K562 (cell line): ENCODE results near the gene KRT71. TPM values are rescaled to one million over a fixed set of nuclear protein-coding genes. Genes with fewer than 3 reads are reported as not detected.

Experiments
- ATAC-seq: fragments of 200-7000 bp; cut with Tn5 transposase; 3 replicates; pipeline ENCODE4 v1.9.1; 2020; ENCODE audit warnings: moderate library complexity
- BruUV-seq: library from RNA; stranded (reverse); fragments of 400-500 nt; replicated peaks from 2 replicates; lab custom pipeline; 2021; lab: Mats Ljungman, UMichigan
- CTCF ChIA-PET: fragments of 300-600 bp; formaldehyde crosslinking; extraction: SDS; loops from one replicate; lab custom pipeline; 2021; ENCODE audit warnings: low intra/inter-chr PET ratio; lab: Yijun Ruan, JAX
- POLR2A ChIA-PET: fragments of 300-600, 350-650 bp; sonication (Branson Sonifier 250); formaldehyde crosslinking; extraction: SDS; loops from one replicate; lab custom pipeline; 2021; ENCODE audit warnings: antibody characterized with exemption, inconsistent platforms; lab: Yijun Ruan, JAX
- DNase-seq, 4 experiments: peaks; one replicate each; pipeline versions ENCODE4 v3.0.0 to v3.0.0-alpha.2; 2011 to 2018; ENCODE audit warnings: low spot score in 3 of 4, mixed read lengths in 3 of 4; ENCODE audit errors: extremely low read depth in 1 of 4
- FAIRE-seq: peaks from 2 replicates; lab custom pipeline; 2011; peaks lifted over from hg19 to GRCh38; lab: Jason Lieb, UNC
- H2AFZ ChIP-seq: 2 replicates; pipeline ENCODE4 v1.6.0; 2011; ENCODE audit warnings: low read depth, low read length, control low read depth, inconsistent platforms
- H3K27ac ChIP-seq: fragments of 200-600 bp; 3 replicates; pipeline ENCODE4 v1.8.0; 2011; ENCODE audit warnings: low read depth, mild to moderate bottlenecking, control low read depth, inconsistent platforms, low read length, moderate library complexity, mixed read lengths; ENCODE audit errors: extremely low read depth
- H3K27me3 ChIP-seq, 2 experiments: fragments of 300-600 bp in 1 of 2; 2 replicates in 1 of 2; 3 replicates in 1 of 2; pipeline versions ENCODE4 v1.6.0 to v1.8.0; 2011; ENCODE audit warnings: inconsistent platforms in 2 of 2, low read length in 2 of 2, mild to moderate bottlenecking in 1 of 2, mixed read lengths in 1 of 2, moderate library complexity in 1 of 2; ENCODE audit not compliant: control insufficient read depth in 2 of 2, insufficient read depth in 2 of 2
- H3K36me3 ChIP-seq: fragments of 300-600 bp; 3 replicates; pipeline ENCODE4 v1.8.0; 2011; ENCODE audit warnings: mild to moderate bottlenecking, low read length, inconsistent platforms; ENCODE audit not compliant: control insufficient read depth, insufficient read depth
- H3K4me1 ChIP-seq, 2 experiments: fragments of 200-600 bp in 1 of 2; replicated peaks in 1 of 2; 2 replicates in 1 of 2; 3 replicates in 1 of 2; pipeline versions ENCODE4 v1.5.1 to v1.8.0; 2011; ENCODE audit warnings: inconsistent platforms in 2 of 2, low read length in 2 of 2, mild to moderate bottlenecking in 1 of 2, mixed read lengths in 1 of 2, moderate library complexity in 1 of 2; ENCODE audit not compliant: control insufficient read depth in 2 of 2, insufficient read depth in 2 of 2
- H3K4me2 ChIP-seq: 2 replicates; pipeline ENCODE4 v1.6.1; 2011; ENCODE audit warnings: low read length, control low read depth, inconsistent platforms, mixed read lengths; ENCODE audit not compliant: insufficient read depth
- H3K4me3 ChIP-seq: fragments of 200-600 bp; sonication (generic), shearing (Covaris generic); 2 replicates; pipeline ENCODE4 v1.5.1; 2016; ENCODE audit warnings: control low read depth, inconsistent platforms
- H3K79me2 ChIP-seq: fragments of 200-600 bp; 3 replicates; pipeline ENCODE4 v1.8.0; 2011; ENCODE audit warnings: low read length, inconsistent platforms; ENCODE audit not compliant: control insufficient read depth, insufficient read depth
- H3K9ac ChIP-seq, 2 experiments: 2 replicates each; pipeline versions ENCODE4 v1.6.0 to v1.6.1; 2011; ENCODE audit warnings: low read depth in 2 of 2, low read length in 2 of 2, control low read depth in 1 of 2, inconsistent platforms in 1 of 2, mild to moderate bottlenecking in 1 of 2, mixed read lengths in 1 of 2; ENCODE audit not compliant: insufficient read depth in 1 of 2
- H3K9me1 ChIP-seq: one replicate; pipeline ENCODE4 v1.6.0; 2011; ENCODE audit warnings: inconsistent platforms, mild to moderate bottlenecking, low read length, moderate library complexity; ENCODE audit not compliant: control insufficient read depth, insufficient read depth
- H3K9me3 ChIP-seq: replicated peaks from 2 replicates; pipeline ENCODE4 v1.5.1; 2011; ENCODE audit warnings: low read depth, low read length, inconsistent platforms; ENCODE audit not compliant: control insufficient read depth, insufficient read depth
- H4K20me1 ChIP-seq: replicated peaks from 2 replicates; pipeline ENCODE4 v1.6.1; 2011; ENCODE audit warnings: low read length, inconsistent platforms, mixed read lengths; ENCODE audit not compliant: control insufficient read depth, insufficient read depth
- ADNP ChIP-seq: fragments of 200-800 bp; sonication (Bioruptor generic); IDR thresholded peaks from 2 replicates; pipeline ENCODE4 v1.6.1; 2016; ENCODE audit warnings: missing genetic modification characterization, missing compliant biosample characterization
- CBFB ChIP-seq: sonication (generic); formaldehyde crosslinking; IDR thresholded peaks from 2 replicates; pipeline ENCODE4 v1.4.0; 2020; ENCODE audit warnings: mild to moderate bottlenecking, missing genetic modification reagents
- DACH1 ChIP-seq: fragments of 450-650 bp; IDR thresholded peaks from 2 replicates; pipeline ENCODE4 v1.6.1; 2018; ENCODE audit not compliant: partially characterized antibody
- HLTF ChIP-seq: fragments of 450-650 bp; IDR thresholded peaks from 2 replicates; pipeline ENCODE4 v1.6.1; 2016
- KAT2B ChIP-seq: IDR thresholded peaks from one replicate; pipeline ENCODE4 v1.6.1; 2012; ENCODE audit warnings: low read depth, mild to moderate bottlenecking, control low read depth, inconsistent platforms, low read length, moderate library complexity
- PHB2 ChIP-seq: fragments of 450-650 bp; IDR thresholded peaks from 2 replicates; pipeline ENCODE4 v1.6.1; 2017; ENCODE audit warnings: low read depth
- RBFOX2 ChIP-seq: fragments of 200-400 bp; formaldehyde crosslinking; IDR thresholded peaks from 2 replicates; pipeline ENCODE4 v1.6.1; 2017; ENCODE audit warnings: low read depth, mild to moderate bottlenecking, low read length, moderate library complexity
- RBM25 ChIP-seq: fragments of 200-400 bp; formaldehyde crosslinking; IDR thresholded peaks from 2 replicates; pipeline ENCODE4 v1.6.1; 2018; ENCODE audit warnings: low read length, low read depth, moderate library complexity; ENCODE audit not compliant: severe bottlenecking
- TRIM28 ChIP-seq: fragments of 450-650 bp; IDR thresholded peaks from 2 replicates; pipeline ENCODE4 v1.6.1; 2017
- ZNF197 ChIP-seq: fragments of 200-800 bp; sonication (Bioruptor generic); IDR thresholded peaks from 2 replicates; pipeline ENCODE4 v1.6.1; 2016; ENCODE audit warnings: low read depth, missing genetic modification characterization, missing compliant biosample characterization
- ZNF57 ChIP-seq: fragments of 450-650 bp; formaldehyde crosslinking; IDR thresholded peaks from 2 replicates; pipeline ENCODE4 v1.4.0; 2020; ENCODE audit warnings: mild to moderate bottlenecking, moderate library complexity
- ZNF699 ChIP-seq: fragments of 250-450 bp; sonication (Bioruptor Pico); IDR thresholded peaks from 2 replicates; pipeline ENCODE4 v1.8.0; 2021; ENCODE audit warnings: mild to moderate bottlenecking, moderate library complexity; ENCODE audit not compliant: insufficient replicate concordance
- WGBS: fragments of 100-300 bp; shearing (Covaris generic); methylation state at CpG from one replicate; pipeline ENCODE4 v1.1.6; 2016; ENCODE audit warnings: low coverage, mixed read lengths; ENCODE audit not compliant: insufficient coverage; ENCODE audit errors: missing lambda C conversion rate; 5-methylcytosine and 5-hydroxymethylcytosine counted together
- in situ Hi-C: fragments of 300-500 bp; cut with MboI; formaldehyde crosslinking; loops from 4 replicates; pipeline ENCODE4 v1.15.0; 2018; ENCODE audit warnings: inconsistent platforms, mixed read lengths
- intact Hi-C: fragments of 100-400 bp; cut with micrococcal nuclease; formaldehyde crosslinking; loops from 2 replicates; pipeline ENCODE4 v1.14.2; 2022
- polyA plus RNA-seq, 8 experiments: library from polyadenylated mRNA; depleted of rRNA in 4 of 8; stranded (reverse) in 5 of 8; unstranded in 3 of 8; fragments of >200 nt; fragmentation: Nextera tagmentation in 2 of 8; fragmentation: Illumina TruSeq in 1 of 8; extraction: Ambion mirVana in 2 of 8; extraction: Trizol in 1 of 8; gene quantifications; 2 replicates each; pipeline versions ENCODE4 v1.2.1 to v1.2.3, GENCODE V29; 2011 to 2014; ENCODE audit warnings: inconsistent platforms in 1 of 8, missing spikeins in 1 of 8
- total RNA-seq, 7 experiments: library from RNA; depleted of rRNA in 6 of 7; stranded (reverse); fragments of >200 nt in 6 of 7; fragmentation: Illumina TruSeq in 2 of 7; extraction: Trizol in 2 of 7; gene quantifications; 2 replicates each; pipeline versions ENCODE4 v1.2.1 to v1.2.3, GENCODE V29; 2011 to 2021; ENCODE audit warnings: low replicate concordance in 1 of 7
- TF ChIP-seq, protein P1 (sequence below): sonication (generic); IDR thresholded peaks from 2 replicates; pipeline ENCODE4 v1.6.1; 2016

The KRT71 gene
- total and polyA plus RNA-seq, 9 of the 15 experiments (the other 6 are each of a cell fraction or from before 2014, with no cell fraction given): not detected

GRCh38 chr12:52584156-52584682, 31.3 kb upstream of the KRT71 start:
- BruUV-seq: no TSS peak
- POLR2A ChIA-PET: interaction anchor here (1.3 kb wide), 1 partner anchor 288 kb away, joined by 3 read pairs; no protein-coding TSS in a partner anchor

DNA sequence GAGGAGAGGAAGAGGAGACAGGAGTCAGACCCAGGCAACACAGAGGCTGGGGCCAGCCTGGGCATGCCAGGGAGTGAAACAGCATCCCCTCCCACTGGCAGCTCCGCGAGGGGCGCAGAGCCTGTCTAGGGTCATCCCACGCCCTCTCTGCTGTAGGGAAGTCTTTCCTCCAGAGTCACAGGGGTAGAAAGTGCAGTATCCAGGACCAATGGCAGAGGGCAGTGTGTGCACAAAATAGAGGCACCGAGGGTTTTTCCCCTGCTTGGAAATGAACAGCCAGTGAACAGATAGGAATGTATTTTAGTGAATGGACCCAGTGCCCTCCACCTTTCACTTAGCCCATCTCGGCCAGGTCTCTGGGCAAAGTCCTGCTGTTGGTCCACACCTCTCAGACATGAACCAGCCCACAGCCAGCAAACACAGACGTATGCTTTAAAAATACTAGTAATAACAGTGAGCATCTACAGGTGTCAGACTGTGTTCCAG, 30.1 kb upstream of the KRT71 start:
- Histone ChIP-seq H3K9me1 (no peaks in the 10 kb centered on the region), H3K27me3 (peaks cover 17 to 40% of the 10 kb centered on the region in 2 experiments; a peak in 4 of 5 replicates), H3K9ac (no peak overlapping the region), H3K4me1 (peaks cover 0 to 6% of the 10 kb centered on the region in 2 experiments; a peak in 1 of 5 replicates), H3K79me2 (no peaks in the 10 kb centered on the region), H3K27ac (no peak overlapping the region), H3K9me3 (no peaks in the 10 kb centered on the region), H4K20me1 (peaks cover 5% of the 10 kb centered on the region), H3K4me3 (no peak overlapping the region), H2AFZ (no peak overlapping the region), H3K4me2 (no peak overlapping the region), H3K36me3 (no peaks in the 10 kb centered on the region)
- POLR2A ChIA-PET: interaction anchor here (1.3 kb wide), 1 partner anchor 290 kb away, joined by 3 read pairs; no protein-coding TSS in a partner anchor
- DNase-seq (peak; percentile 64 to 77 (median 70)), ATAC-seq (peak; percentile 95), FAIRE-seq (peak; percentile 91)
- WGBS: 1% methylated on average over 7 of the region's 7 CpGs
- CTCF ChIA-PET: interaction anchor here (0.5 to 4.5 kb wide), 9 partner anchors 133 to 695 kb away, joined by 3 to 49 read pairs (median 3); partner anchors contain the start of gene ANKRD33
- intact Hi-C loops (loop anchor here (1.0 to 10.0 kb wide), 5 partner anchors 112 to 428 kb away; no protein-coding TSS in a partner anchor), in situ Hi-C loops (loop anchor here (5.0 kb wide), 1 partner anchor 284 kb away; no protein-coding TSS in a partner anchor)
- no TSS peak for BruUV-seq
- TF ChIP-seq HLTF: no peak
- no peak for TF ChIP-seq ADNP (tag)
- TF ChIP-seq ZNF57 (CRISPR knock-in tag): no peak
- no peak for TF ChIP-seq KAT2B
- TF ChIP-seq ZNF197 (CRISPR knock-in tag): no peak
- TF ChIP-seq, protein P1, sequence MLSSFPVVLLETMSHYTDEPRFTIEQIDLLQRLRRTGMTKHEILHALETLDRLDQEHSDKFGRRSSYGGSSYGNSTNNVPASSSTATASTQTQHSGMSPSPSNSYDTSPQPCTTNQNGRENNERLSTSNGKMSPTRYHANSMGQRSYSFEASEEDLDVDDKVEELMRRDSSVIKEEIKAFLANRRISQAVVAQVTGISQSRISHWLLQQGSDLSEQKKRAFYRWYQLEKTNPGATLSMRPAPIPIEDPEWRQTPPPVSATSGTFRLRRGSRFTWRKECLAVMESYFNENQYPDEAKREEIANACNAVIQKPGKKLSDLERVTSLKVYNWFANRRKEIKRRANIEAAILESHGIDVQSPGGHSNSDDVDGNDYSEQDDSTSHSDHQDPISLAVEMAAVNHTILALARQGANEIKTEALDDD: no peak
- no peak for TF ChIP-seq DACH1
- no peak for TF ChIP-seq PHB2
- TF ChIP-seq ZNF699 (CRISPR knock-in tag): no peak
- no peak for TF ChIP-seq CBFB
- no peak for TF ChIP-seq RBFOX2

More at GRCh38 chr12:52584156-52584682, 31.3 kb upstream of the KRT71 start:
- Histone ChIP-seq H3K4me2 (no peak overlapping the region), H3K9ac (no peak overlapping the region), H3K4me3 (no peak overlapping the region), H4K20me1 (peaks cover 5% of the 10 kb centered on the region), H3K79me2 (no peaks in the 10 kb centered on the region), H3K4me1 (peaks cover 0 to 6% of the 10 kb centered on the region in 2 experiments; a peak in 1 of 5 replicates), H3K9me3 (no peaks in the 10 kb centered on the region), H3K27ac (no peak overlapping the region), H2AFZ (no peak overlapping the region), H3K9me1 (no peaks in the 10 kb centered on the region), H3K27me3 (peaks cover 9 to 42% of the 10 kb centered on the region in 2 experiments; a peak in 3 of 5 replicates), H3K36me3 (no peaks in the 10 kb centered on the region)
- WGBS: 24% methylated on average over 9 of the region's 9 CpGs
- no peak for ATAC-seq
- TF ChIP-seq TRIM28: no peak
- peak; percentile 57 for TF ChIP-seq RBM25
- DNase-seq: no peak
- no peak for FAIRE-seq
- CTCF ChIA-PET: interaction anchor here (3.0 to 4.5 kb wide), 2 partner anchors 286 to 295 kb away, joined by 34 to 49 read pairs; no protein-coding TSS in a partner anchor
- in situ Hi-C loops (loop anchor here (5.0 kb wide), 1 partner anchor 283 kb away; no protein-coding TSS in a partner anchor), intact Hi-C loops (loop anchor here (10.0 kb wide), 3 partner anchors 111 to 429 kb away; no protein-coding TSS in a partner anchor)
